HepG2 (cell line): Measurements from ENCODE around the gene TYROBP. TPM values are rescaled to one million over a fixed set of nuclear protein-coding genes. Genes with fewer than 3 reads are reported as not detected.

Experiments used
- ATAC-seq: fragments of 200-7000 bp; cut with Tn5 transposase; 3 replicates; pipeline ENCODE4 v1.9.1; 2020; ENCODE audit warnings: mild to moderate bottlenecking, moderate library complexity
- BruUV-seq: library from RNA; stranded (reverse); fragments of 400-500 nt; replicated peaks from 2 replicates; lab custom pipeline; 2021; lab: Mats Ljungman, UMichigan
- CTCF ChIA-PET: fragments of 300-600 bp; formaldehyde crosslinking; extraction: SDS; loops from one replicate; lab custom pipeline; 2021; ENCODE audit warnings: low total read pairs, inconsistent platforms, low intra/inter-chr PET ratio; lab: Yijun Ruan, JAX
- POLR2A ChIA-PET: fragments of 350-600 bp; sonication (Branson Sonifier 250); formaldehyde crosslinking; loops from one replicate; lab custom pipeline; 2020; ENCODE audit warnings: antibody characterized with exemption, inconsistent platforms; lab: Yijun Ruan, JAX
- DNase-seq: peaks from one replicate; pipeline ENCODE4 v3.0.0-alpha.2; 2015; ENCODE audit warnings: low spot score
- FAIRE-seq: peaks from 3 replicates; lab custom pipeline; 2011; peaks lifted over from hg19 to GRCh38; lab: Jason Lieb, UNC
- H2AFZ ChIP-seq: one replicate; pipeline ENCODE4 v1.6.1; 2011; ENCODE audit warnings: low read length, inconsistent platforms
- H3K27ac ChIP-seq: fragments of 300-600 bp; 3 replicates; pipeline ENCODE4 v1.8.0; 2011; ENCODE audit warnings: mixed run types, mild to moderate bottlenecking, mixed read lengths, low read length, inconsistent platforms; ENCODE audit not compliant: insufficient read depth; ENCODE audit errors: extremely low read length
- H3K27me3 ChIP-seq, 2 experiments: fragments of 200-600 bp in 1 of 2; 2 replicates in 1 of 2; 3 replicates in 1 of 2; pipeline versions ENCODE4 v1.6.0 to v1.8.0; 2011; ENCODE audit warnings: low read length in 2 of 2, mild to moderate bottlenecking in 2 of 2, moderate library complexity in 2 of 2, inconsistent platforms in 1 of 2; ENCODE audit not compliant: insufficient read depth in 2 of 2, control insufficient read depth in 1 of 2
- H3K36me3 ChIP-seq, 2 experiments: fragments of 200-600 bp in 1 of 2; replicated peaks in 1 of 2; 2 replicates in 1 of 2; 3 replicates in 1 of 2; pipeline versions ENCODE4 v1.5.1 to v1.8.0; 2011; ENCODE audit warnings: low read length in 2 of 2, inconsistent platforms in 1 of 2; ENCODE audit not compliant: insufficient read depth in 2 of 2, control insufficient read depth in 1 of 2
- H3K4me1 ChIP-seq: 2 replicates; pipeline ENCODE4 v1.5.1; 2012; ENCODE audit warnings: low read length, inconsistent platforms; ENCODE audit not compliant: insufficient read depth
- H3K4me2 ChIP-seq: 2 replicates; pipeline ENCODE4 v1.6.0; 2011; ENCODE audit warnings: low read depth, low read length, inconsistent platforms
- H3K4me3 ChIP-seq, 3 experiments: fragments of 200-600 bp in 1 of 3; sonication (generic), shearing (Covaris generic) in 1 of 3; replicated peaks in 1 of 3; 2 replicates each; pipeline ENCODE4 v1.5.1; 2011 to 2016; ENCODE audit warnings: low read length in 3 of 3, inconsistent platforms in 2 of 3, low read depth in 2 of 3, mild to moderate bottlenecking in 2 of 3, control low read depth in 1 of 3, mixed read lengths in 1 of 3; ENCODE audit not compliant: insufficient read depth in 1 of 3
- H3K79me2 ChIP-seq: one replicate; pipeline ENCODE4 v1.6.1; 2011; ENCODE audit warnings: low read length, inconsistent platforms; ENCODE audit not compliant: insufficient read depth
- H3K9ac ChIP-seq: 2 replicates; pipeline ENCODE4 v1.6.0; 2011; ENCODE audit warnings: mild to moderate bottlenecking, low read depth, low read length, inconsistent platforms; ENCODE audit not compliant: insufficient read depth
- H3K9me3 ChIP-seq: 2 replicates; pipeline ENCODE4 v1.5.1; 2012; ENCODE audit warnings: mild to moderate bottlenecking, low read length
- H4K20me1 ChIP-seq: 2 replicates; pipeline ENCODE4 v1.6.0; 2011; ENCODE audit warnings: inconsistent platforms, mild to moderate bottlenecking, low read length, moderate library complexity; ENCODE audit not compliant: insufficient read depth
- POLR2AphosphoS5 ChIP-seq: IDR thresholded peaks from 2 replicates; pipeline ENCODE4 v1.6.1; 2012; ENCODE audit warnings: low read depth, low read length
- ZKSCAN8 ChIP-seq: IDR thresholded peaks from 2 replicates; pipeline ENCODE4 v1.6.1; 2016; ENCODE audit warnings: borderline replicate concordance, missing genetic modification reagents, missing compliant biosample characterization
- ZNF101 ChIP-seq: sonication (generic); formaldehyde crosslinking; IDR thresholded peaks from 2 replicates; pipeline ENCODE4 v1.4.0; 2020; ENCODE audit warnings: mild to moderate bottlenecking, low read depth, missing genetic modification reagents, borderline replicate concordance
- ZNF143 ChIP-seq: sonication (generic); formaldehyde crosslinking; IDR thresholded peaks from 2 replicates; pipeline ENCODE4 v1.4.0; 2020; ENCODE audit warnings: missing genetic modification reagents
- ZNF354B ChIP-seq: sonication (generic); formaldehyde crosslinking; IDR thresholded peaks from 2 replicates; pipeline ENCODE4 v1.8.0; 2022; ENCODE audit warnings: mild to moderate bottlenecking, missing genetic modification reagents
- WGBS: methylation state at CpG from one replicate; pipeline ENCODE4 v1.1.6; 2017; ENCODE audit warnings: low lambda C conversion rate; 5-methylcytosine and 5-hydroxymethylcytosine counted together
- in situ Hi-C: cut with HindIII; loops from 2 replicates; pipeline ENCODE4 v1.10.0; 2017; ENCODE audit warnings: low pct_unique_long_range_greater_than_20kb; ENCODE audit not compliant: extremely low pct_ligation_motif_present
- intact Hi-C: fragments of 100-400 bp; cut with micrococcal nuclease; formaldehyde crosslinking; loops from one replicate; pipeline ENCODE4 v1.10.0; 2022; ENCODE audit not compliant: unreplicated experiment
- polyA plus RNA-seq, 8 experiments: library from polyadenylated mRNA; depleted of rRNA in 3 of 8; stranded (reverse) in 7 of 8; unstranded in 1 of 8; fragments of >200 nt; fragmentation: Illumina TruSeq in 4 of 8; extraction: Trizol in 4 of 8; gene quantifications; 2 replicates each; pipeline versions ENCODE4 v1.2.1 to v1.2.3, GENCODE V29; 2011 to 2016; ENCODE audit warnings: low read depth in 4 of 8, missing spikeins in 1 of 8, mixed read lengths in 1 of 8; ENCODE audit not compliant: insufficient read depth in 1 of 8
- total RNA-seq, 5 experiments: library from RNA; depleted of rRNA; stranded (reverse); fragments of >200 nt; fragmentation: Illumina TruSeq; extraction: Trizol; gene quantifications; 2 replicates each; pipeline ENCODE4 v1.2.3, GENCODE V29; 2016; ENCODE audit warnings: low read depth in 1 of 5
- TF ChIP-seq, protein P1 (sequence below): sonication (generic); formaldehyde crosslinking; IDR thresholded peaks from 2 replicates; pipeline ENCODE4 v1.4.0; 2020; ENCODE audit warnings: missing genetic modification reagents, borderline replicate concordance
- TF ChIP-seq, protein P2 (sequence below): sonication (generic); formaldehyde crosslinking; IDR thresholded peaks from 2 replicates; pipeline ENCODE4 v1.9.0; 2022; ENCODE audit warnings: missing genetic modification reagents, mild to moderate bottlenecking, borderline replicate concordance
- TF ChIP-seq, protein P3 (sequence below): sonication (generic); formaldehyde crosslinking; IDR thresholded peaks from 2 replicates; pipeline ENCODE4 v1.5.1; 2020; ENCODE audit warnings: mild to moderate bottlenecking, missing genetic modification reagents, borderline replicate concordance
- TF ChIP-seq, protein P4 (sequence below): sonication (generic); formaldehyde crosslinking; IDR thresholded peaks from 2 replicates; pipeline ENCODE4 v1.4.0; 2020; ENCODE audit warnings: mild to moderate bottlenecking, missing genetic modification reagents
- TF ChIP-seq, protein P5 (sequence below): sonication (generic); formaldehyde crosslinking; IDR thresholded peaks from 2 replicates; pipeline ENCODE4 v1.5.0; 2020; ENCODE audit warnings: missing genetic modification reagents, mild to moderate bottlenecking, borderline replicate concordance
- TF ChIP-seq, protein P6 (sequence below): sonication (generic); formaldehyde crosslinking; IDR thresholded peaks from 2 replicates; pipeline ENCODE4 v1.4.0; 2020; ENCODE audit warnings: missing genetic modification reagents

Gene TYROBP
- total and polyA plus RNA-seq, 2 of the 13 experiments (the other 11 are each of a cell fraction or from before 2014, with no cell fraction given) = not detected

DNA sequence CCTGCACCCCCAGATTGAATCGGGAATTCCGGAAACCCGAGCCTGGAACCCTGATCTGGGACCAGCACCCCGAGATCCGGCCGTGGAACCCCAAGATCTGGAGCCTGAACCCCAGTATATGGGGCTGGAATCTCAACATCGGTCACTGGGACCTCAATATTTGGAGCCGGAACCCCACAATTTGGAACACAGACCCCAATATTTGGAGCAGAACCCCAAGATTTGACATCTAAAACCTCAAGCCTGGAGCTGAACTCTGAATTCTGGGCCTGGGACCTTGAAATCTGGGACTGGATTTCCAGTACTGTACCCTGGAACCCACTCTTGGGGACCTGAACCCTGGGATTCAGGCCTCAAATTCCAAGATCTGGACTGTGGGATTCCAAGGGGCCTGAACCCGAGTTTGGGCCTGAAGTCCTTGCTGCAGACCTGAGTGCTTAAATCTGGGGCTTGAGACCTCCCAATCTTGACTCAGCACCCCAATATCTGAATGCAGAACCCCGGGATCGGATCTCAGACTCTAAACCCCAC, 28.7 kb upstream of the TYROBP start:
- Histone ChIP-seq H3K4me3 (peak overlapping the region; percentile 73 to 84 (median 74)), H2AFZ (no peak overlapping the region), H3K9ac (peak overlapping the region; percentile 79), H3K27ac (no peak overlapping the region), H4K20me1 (0 out of 2 replicates have a peak, but pooled peaks cover 8% of the 10 kb centered on the region), H3K36me3 (no peaks in the 10 kb centered on the region; a peak in 1 of 5 replicates), H3K79me2 (no peaks in the 10 kb centered on the region), H3K27me3 (no peaks in the 10 kb centered on the region; a peak in 1 of 5 replicates), H3K4me2 (peak overlapping the region; percentile 84), H3K4me1 (peaks cover 35% of the 10 kb centered on the region), H3K9me3 (no peaks in the 10 kb centered on the region)
- DNase-seq = no peak
- WGBS = 37% methylated on average over 2 of the region's 11 CpGs
- FAIRE-seq = no peak
- intact Hi-C loops = loop anchor here (5.0 kb wide), 1 partner anchor 35 kb away; the partner anchor contains the start of genes HCST and NFKBID
- in situ Hi-C loops = loop anchor here (10.0 kb wide), 1 partner anchor 52 kb away; no protein-coding TSS in a partner anchor
- no peak for ATAC-seq
- TF ChIP-seq, protein P1, sequence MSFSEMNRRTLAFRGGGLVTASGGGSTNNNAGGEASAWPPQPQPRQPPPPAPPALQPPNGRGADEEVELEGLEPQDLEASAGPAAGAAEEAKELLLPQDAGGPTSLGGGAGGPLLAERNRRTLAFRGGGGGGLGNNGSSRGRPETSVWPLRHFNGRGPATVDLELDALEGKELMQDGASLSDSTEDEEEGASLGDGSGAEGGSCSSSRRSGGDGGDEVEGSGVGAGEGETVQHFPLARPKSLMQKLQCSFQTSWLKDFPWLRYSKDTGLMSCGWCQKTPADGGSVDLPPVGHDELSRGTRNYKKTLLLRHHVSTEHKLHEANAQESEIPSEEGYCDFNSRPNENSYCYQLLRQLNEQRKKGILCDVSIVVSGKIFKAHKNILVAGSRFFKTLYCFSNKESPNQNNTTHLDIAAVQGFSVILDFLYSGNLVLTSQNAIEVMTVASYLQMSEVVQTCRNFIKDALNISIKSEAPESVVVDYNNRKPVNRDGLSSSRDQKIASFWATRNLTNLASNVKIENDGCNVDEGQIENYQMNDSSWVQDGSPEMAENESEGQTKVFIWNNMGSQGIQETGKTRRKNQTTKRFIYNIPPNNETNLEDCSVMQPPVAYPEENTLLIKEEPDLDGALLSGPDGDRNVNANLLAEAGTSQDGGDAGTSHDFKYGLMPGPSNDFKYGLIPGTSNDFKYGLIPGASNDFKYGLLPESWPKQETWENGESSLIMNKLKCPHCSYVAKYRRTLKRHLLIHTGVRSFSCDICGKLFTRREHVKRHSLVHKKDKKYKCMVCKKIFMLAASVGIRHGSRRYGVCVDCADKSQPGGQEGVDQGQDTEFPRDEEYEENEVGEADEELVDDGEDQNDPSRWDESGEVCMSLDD (CRISPR knock-in tag) = peak; percentile 94
- TF ChIP-seq, protein P2, sequence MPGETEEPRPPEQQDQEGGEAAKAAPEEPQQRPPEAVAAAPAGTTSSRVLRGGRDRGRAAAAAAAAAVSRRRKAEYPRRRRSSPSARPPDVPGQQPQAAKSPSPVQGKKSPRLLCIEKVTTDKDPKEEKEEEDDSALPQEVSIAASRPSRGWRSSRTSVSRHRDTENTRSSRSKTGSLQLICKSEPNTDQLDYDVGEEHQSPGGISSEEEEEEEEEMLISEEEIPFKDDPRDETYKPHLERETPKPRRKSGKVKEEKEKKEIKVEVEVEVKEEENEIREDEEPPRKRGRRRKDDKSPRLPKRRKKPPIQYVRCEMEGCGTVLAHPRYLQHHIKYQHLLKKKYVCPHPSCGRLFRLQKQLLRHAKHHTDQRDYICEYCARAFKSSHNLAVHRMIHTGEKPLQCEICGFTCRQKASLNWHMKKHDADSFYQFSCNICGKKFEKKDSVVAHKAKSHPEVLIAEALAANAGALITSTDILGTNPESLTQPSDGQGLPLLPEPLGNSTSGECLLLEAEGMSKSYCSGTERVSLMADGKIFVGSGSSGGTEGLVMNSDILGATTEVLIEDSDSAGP (CRISPR knock-in tag) = 0 out of 2 replicates have a peak, but pooled peaks have one; percentile 23
- TF ChIP-seq, protein P3, sequence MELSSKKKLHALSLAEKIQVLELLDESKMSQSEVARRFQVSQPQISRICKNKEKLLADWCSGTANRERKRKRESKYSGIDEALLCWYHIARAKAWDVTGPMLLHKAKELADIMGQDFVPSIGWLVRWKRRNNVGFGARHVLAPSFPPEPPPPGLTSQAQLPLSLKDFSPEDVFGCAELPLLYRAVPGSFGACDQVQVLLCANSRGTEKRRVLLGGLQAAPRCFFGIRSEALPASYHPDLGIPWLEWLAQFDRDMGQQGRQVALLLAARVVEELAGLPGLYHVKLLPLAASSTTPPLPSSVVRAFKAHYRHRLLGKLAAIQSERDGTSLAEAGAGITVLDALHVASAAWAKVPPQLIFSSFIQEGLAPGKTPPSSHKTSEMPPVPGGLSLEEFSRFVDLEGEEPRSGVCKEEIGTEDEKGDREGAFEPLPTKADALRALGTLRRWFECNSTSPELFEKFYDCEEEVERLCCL = no peak
- TF ChIP-seq, protein P4, sequence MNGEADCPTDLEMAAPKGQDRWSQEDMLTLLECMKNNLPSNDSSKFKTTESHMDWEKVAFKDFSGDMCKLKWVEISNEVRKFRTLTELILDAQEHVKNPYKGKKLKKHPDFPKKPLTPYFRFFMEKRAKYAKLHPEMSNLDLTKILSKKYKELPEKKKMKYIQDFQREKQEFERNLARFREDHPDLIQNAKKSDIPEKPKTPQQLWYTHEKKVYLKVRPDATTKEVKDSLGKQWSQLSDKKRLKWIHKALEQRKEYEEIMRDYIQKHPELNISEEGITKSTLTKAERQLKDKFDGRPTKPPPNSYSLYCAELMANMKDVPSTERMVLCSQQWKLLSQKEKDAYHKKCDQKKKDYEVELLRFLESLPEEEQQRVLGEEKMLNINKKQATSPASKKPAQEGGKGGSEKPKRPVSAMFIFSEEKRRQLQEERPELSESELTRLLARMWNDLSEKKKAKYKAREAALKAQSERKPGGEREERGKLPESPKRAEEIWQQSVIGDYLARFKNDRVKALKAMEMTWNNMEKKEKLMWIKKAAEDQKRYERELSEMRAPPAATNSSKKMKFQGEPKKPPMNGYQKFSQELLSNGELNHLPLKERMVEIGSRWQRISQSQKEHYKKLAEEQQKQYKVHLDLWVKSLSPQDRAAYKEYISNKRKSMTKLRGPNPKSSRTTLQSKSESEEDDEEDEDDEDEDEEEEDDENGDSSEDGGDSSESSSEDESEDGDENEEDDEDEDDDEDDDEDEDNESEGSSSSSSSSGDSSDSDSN = 0 out of 2 replicates have a peak, but pooled peaks have one; percentile 25
- TF ChIP-seq ZKSCAN8 (CRISPR knock-in tag) = no peak
- TF ChIP-seq, protein P5, sequence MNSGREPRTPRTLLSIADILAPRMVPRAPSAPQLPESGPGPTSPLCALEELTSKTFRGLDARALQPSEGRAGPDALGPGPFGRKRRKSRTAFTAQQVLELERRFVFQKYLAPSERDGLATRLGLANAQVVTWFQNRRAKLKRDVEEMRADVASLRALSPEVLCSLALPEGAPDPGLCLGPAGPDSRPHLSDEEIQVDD = no peak
- no peak for TF ChIP-seq ZNF101
- no peak for TF ChIP-seq ZNF143 (CRISPR knock-in tag)
- no peak for TF ChIP-seq POLR2AphosphoS5
- TF ChIP-seq, protein P6, sequence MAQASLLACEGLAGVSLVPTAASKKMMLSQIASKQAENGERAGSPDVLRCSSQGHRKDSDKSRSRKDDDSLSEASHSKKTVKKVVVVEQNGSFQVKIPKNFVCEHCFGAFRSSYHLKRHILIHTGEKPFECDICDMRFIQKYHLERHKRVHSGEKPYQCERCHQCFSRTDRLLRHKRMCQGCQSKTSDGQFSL (CRISPR knock-in tag) = no peak
- TF ChIP-seq ZNF354B (CRISPR knock-in tag) = no peak
- POLR2A ChIA-PET = no interaction called here
- CTCF ChIA-PET = no interaction called here
- BruUV-seq = no TSS peak
